Lower leg skin (tissue), 3 donors: ENCODE measurements around the gene ARL1.

Experiments
- POLR2A ChIP-seq, 2 donors: fragments of 450-650 bp; IDR thresholded peaks; one replicate each; pipeline ENCODE4 v1.6.1; 2016 to 2017; ENCODE audit warnings: antibody characterized with exemption in 2 of 2, mild to moderate bottlenecking in 1 of 2, moderate library complexity in 1 of 2
- TF ChIP-seq, protein P1 (sequence below), 3 donors: fragments of 450-650 bp; IDR thresholded peaks; one replicate each; pipeline ENCODE4 v1.5.1; 2016; ENCODE audit warnings: antibody characterized with exemption in 3 of 3, mild to moderate bottlenecking in 3 of 3, moderate library complexity in 2 of 3

DNA sequence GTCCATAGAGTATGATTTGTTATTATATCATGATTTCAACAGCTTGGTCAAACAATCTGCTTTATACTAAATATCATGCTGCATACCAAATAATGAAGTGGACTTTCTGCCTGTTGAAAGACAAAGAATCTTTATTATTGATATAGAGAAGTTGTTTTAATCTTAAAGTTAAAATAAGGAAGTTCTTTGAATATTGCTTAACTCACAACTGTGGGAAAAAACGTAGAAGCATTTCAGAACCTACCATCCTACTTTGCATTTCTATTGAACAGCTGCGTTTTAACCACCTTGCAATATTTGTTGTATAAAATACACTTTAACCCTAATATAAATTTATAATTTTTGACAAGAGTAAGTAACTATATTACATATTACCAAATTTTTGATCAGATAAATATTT lies 22.9 kb upstream of the ARL1 start:
- TF ChIP-seq, protein P1, sequence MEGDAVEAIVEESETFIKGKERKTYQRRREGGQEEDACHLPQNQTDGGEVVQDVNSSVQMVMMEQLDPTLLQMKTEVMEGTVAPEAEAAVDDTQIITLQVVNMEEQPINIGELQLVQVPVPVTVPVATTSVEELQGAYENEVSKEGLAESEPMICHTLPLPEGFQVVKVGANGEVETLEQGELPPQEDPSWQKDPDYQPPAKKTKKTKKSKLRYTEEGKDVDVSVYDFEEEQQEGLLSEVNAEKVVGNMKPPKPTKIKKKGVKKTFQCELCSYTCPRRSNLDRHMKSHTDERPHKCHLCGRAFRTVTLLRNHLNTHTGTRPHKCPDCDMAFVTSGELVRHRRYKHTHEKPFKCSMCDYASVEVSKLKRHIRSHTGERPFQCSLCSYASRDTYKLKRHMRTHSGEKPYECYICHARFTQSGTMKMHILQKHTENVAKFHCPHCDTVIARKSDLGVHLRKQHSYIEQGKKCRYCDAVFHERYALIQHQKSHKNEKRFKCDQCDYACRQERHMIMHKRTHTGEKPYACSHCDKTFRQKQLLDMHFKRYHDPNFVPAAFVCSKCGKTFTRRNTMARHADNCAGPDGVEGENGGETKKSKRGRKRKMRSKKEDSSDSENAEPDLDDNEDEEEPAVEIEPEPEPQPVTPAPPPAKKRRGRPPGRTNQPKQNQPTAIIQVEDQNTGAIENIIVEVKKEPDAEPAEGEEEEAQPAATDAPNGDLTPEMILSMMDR (IDR thresholded peaks at IDR 0.05): no peak
- no peak for TF ChIP-seq POLR2A (IDR thresholded peaks at IDR 0.05)
